ENCODE data around the gene MAPK12. TPM values are rescaled to one million over a fixed set of nuclear protein-coding genes. Genes with fewer than 3 reads are reported as not detected.

The MAPK12 gene
- total RNA-seq, 2 donors from 2014 or later = 3.9 to 4.6 TPM

GRCh38 chr22:50289942-50290630 is 28.6 kb upstream of the MAPK12 start:
- intact Hi-C loops (cut with DNase I) = no loop called here
- Histone ChIP-seq H3K27me3 (no peaks in the 10 kb centered on the region), H3K27ac (no peak overlapping the region), H3K4me1 (peaks cover 50% of the 10 kb centered on the region), H3K9me3 (no peaks in the 10 kb centered on the region), H3K4me3 (no peak overlapping the region), H3K36me3 (replicated peaks in 1 of 2; ENCODE audit: insufficient read depth in 1 of 2, low read depth in 2 of 2) (peaks cover 11 to 26% of the 10 kb centered on the region in 2 donors)
- no peak for TF ChIP-seq CTCF (IDR thresholded peaks at IDR 0.05)
- ATAC-seq = no peak
- no peak for DNase-seq
- 87 to 89% methylated on average over 18 to 26 of the region's 37 CpGs for WGBS, 2 donors

GRCh38 chr22:50289151-50289941 is 27.9 kb upstream of the MAPK12 start:
- no peak for DNase-seq
- intact Hi-C loops (cut with DNase I) = no loop called here
- 84 to 92% methylated on average over 5 to 57 of the region's 57 CpGs for WGBS, 2 donors
- H3K27ac ChIP-seq = peak overlapping the region in 1 of 4 donors; percentile 20
- H3K9me3 ChIP-seq = no peaks in the 10 kb centered on the region
- TF ChIP-seq CTCF (IDR thresholded peaks at IDR 0.05) = no peak
- no peak for TF ChIP-seq POLR2A (IDR thresholded peaks at IDR 0.05)
- peaks cover 11 to 26% of the 10 kb centered on the region in 2 donors for H3K36me3 ChIP-seq (replicated peaks in 1 of 2; ENCODE audit: insufficient read depth in 1 of 2, low read depth in 2 of 2)
- no peaks in the 10 kb centered on the region for H3K27me3 ChIP-seq
- no peak for ATAC-seq
- no peak overlapping the region for H3K4me3 ChIP-seq
- peaks cover 44% of the 10 kb centered on the region for H3K4me1 ChIP-seq

GRCh38 chr22:50287731-50288130 is 26.2 kb upstream of the MAPK12 start:
- no peaks in the 10 kb centered on the region for H3K27me3 ChIP-seq
- H3K27ac ChIP-seq = no peak overlapping the region
- WGBS, 2 donors = 95% methylated on average over 31 of the region's 31 CpGs; no CpG with 5 or more reads in 1 of the 2 donors
- TF ChIP-seq CTCF (IDR thresholded peaks at IDR 0.05) (no peak), POLR2A (IDR thresholded peaks at IDR 0.05) (no peak)
- ATAC-seq (no peak), DNase-seq (no peak)
- H3K4me1 ChIP-seq = peaks cover 35% of the 10 kb centered on the region
- H3K9me3 ChIP-seq = no peaks in the 10 kb centered on the region
- H3K36me3 ChIP-seq (replicated peaks in 1 of 2; ENCODE audit: insufficient read depth in 1 of 2, low read depth in 2 of 2) = peaks cover 11 to 26% of the 10 kb centered on the region in 2 donors
- H3K4me3 ChIP-seq = no peak overlapping the region
- intact Hi-C loops (cut with DNase I) = no loop called here

GRCh38 chr22:50286701-50287318 is 25.3 kb upstream of the MAPK12 start:
- H3K9me3 ChIP-seq = no peaks in the 10 kb centered on the region
- peak overlapping the region in 2 of 4 donors; percentile 2 to 39 for H3K27ac ChIP-seq
- TF ChIP-seq CTCF (IDR thresholded peaks at IDR 0.05) = no peak
- TF ChIP-seq POLR2A (IDR thresholded peaks at IDR 0.05) = no peak
- no peak overlapping the region for H3K4me3 ChIP-seq
- peaks cover 34% of the 10 kb centered on the region for H3K4me1 ChIP-seq
- intact Hi-C loops (cut with DNase I) = no loop called here
- no peaks in the 10 kb centered on the region for H3K27me3 ChIP-seq
- WGBS, 2 donors = 92% methylated on average over 37 of the region's 40 CpGs; no CpG with 5 or more reads in 1 of the 2 donors
- DNase-seq (no peak), ATAC-seq (no peak)
- peaks cover 14 to 26% of the 10 kb centered on the region in 2 donors for H3K36me3 ChIP-seq (replicated peaks in 1 of 2; ENCODE audit: insufficient read depth in 1 of 2, low read depth in 2 of 2)
